Tibial artery (tissue), 4 donors: ENCODE data around the gene METTL21C.

Source experiments
- DNase-seq, 2 donors: peaks; one replicate each; pipeline ENCODE4 v3.0.0-alpha.2; 2019
- H3K27ac ChIP-seq, 2 donors: fragments of 200-600 bp; sonication (generic) in 1 of 2; 1 replicate in 1 of 2; 2 replicates in 1 of 2; pipeline ENCODE4 v1.5.1; 2018 to 2019; ENCODE audit warnings: mild to moderate bottlenecking in 1 of 2
- H3K27me3 ChIP-seq, 2 donors: fragments of 200-600 bp; sonication (generic) in 1 of 2; one replicate each; pipeline versions ENCODE4 v1.5.1 to v1.6.0; 2016 to 2019
- H3K36me3 ChIP-seq, 3 donors: fragments of 200-600 bp; sonication (generic) in 2 of 3; one replicate each; pipeline ENCODE4 v1.5.1; 2016 to 2019; ENCODE audit warnings: mild to moderate bottlenecking in 2 of 3
- H3K4me1 ChIP-seq, 4 donors: fragments of 200-600 bp; sonication (generic) in 2 of 4; 1 replicate in 3 of 4; 2 replicates in 1 of 4; pipeline ENCODE4 v1.5.1; 2016 to 2019
- H3K4me3 ChIP-seq, 2 donors: fragments of 200-600 bp; sonication (generic) in 1 of 2; 1 replicate in 1 of 2; 2 replicates in 1 of 2; pipeline ENCODE4 v1.5.1; 2018 to 2019; ENCODE audit warnings: mild to moderate bottlenecking in 2 of 2
- H3K9me3 ChIP-seq, 3 donors: fragments of 200-600 bp; sonication (generic) in 1 of 3; one replicate each; pipeline ENCODE4 v1.5.1; 2016 to 2019
- CTCF ChIP-seq, 2 experiments: fragments of 200-600 bp in 1 of 2; fragments of 450-650 bp in 1 of 2; IDR thresholded peaks; one replicate each; pipeline ENCODE4 v1.5.1; 2017 to 2019; ENCODE audit warnings: antibody characterized with exemption in 2 of 2, mild to moderate bottlenecking in 1 of 2, moderate library complexity in 1 of 2
- intact Hi-C: fragments of 100-400 bp; cut with DNase I; formaldehyde crosslinking; loops from one replicate; pipeline ENCODE4 v1.15.0; 2023; ENCODE audit warnings: low total_unique reads

The METTL21C gene

GRCh38 chr13:102654756-102655155, 40.1 kb downstream of the METTL21C start:
- Histone ChIP-seq H3K4me3 (no peak overlapping the region), H3K36me3 (peaks cover 16 to 35% (median 27%) of the 10 kb centered on the region in 3 donors), H3K27ac (no peak overlapping the region), H3K4me1 (peaks cover 0 to 23% (median 4%) of the 10 kb centered on the region in 4 donors), H3K9me3 (no peaks in the 10 kb centered on the region), H3K27me3 (no peaks in the 10 kb centered on the region)
- DNase-seq = no peak
- TF ChIP-seq CTCF (IDR thresholded peaks at IDR 0.05) = no peak
- intact Hi-C loops = loop anchor here (10.0 kb wide), 1 partner anchor 140 kb away; the partner anchor contains the start of genes BIVM and POGLUT2

GRCh38 chr13:102651892-102652291, 43.0 kb downstream of the METTL21C start:
- Histone ChIP-seq H3K4me3 (no peak overlapping the region), H3K4me1 (peaks cover 0 to 23% (median 4%) of the 10 kb centered on the region in 4 donors), H3K27me3 (no peaks in the 10 kb centered on the region), H3K9me3 (no peaks in the 10 kb centered on the region), H3K27ac (peak overlapping the region; percentile 51 to 52), H3K36me3 (peaks cover 13 to 34% (median 32%) of the 10 kb centered on the region in 3 donors)
- intact Hi-C loops = loop anchor here (10.0 kb wide), 1 partner anchor 143 kb away; the partner anchor contains the start of genes BIVM and POGLUT2
- no peak for TF ChIP-seq CTCF (IDR thresholded peaks at IDR 0.05)
- peak; percentile 25 to 83 for DNase-seq

- DNase-seq = no peak
- no peak for TF ChIP-seq CTCF (IDR thresholded peaks at IDR 0.05)
- intact Hi-C loops = loop anchor here (10.0 kb wide), 1 partner anchor 143 kb away; the partner anchor contains the start of genes BIVM and POGLUT2
- H3K4me3 ChIP-seq = no peak overlapping the region
- peaks cover 0 to 23% (median 4%) of the 10 kb centered on the region in 4 donors for H3K4me1 ChIP-seq
- H3K27me3 ChIP-seq = no peaks in the 10 kb centered on the region
- peaks cover 16 to 39% (median 31%) of the 10 kb centered on the region in 3 donors for H3K36me3 ChIP-seq
- H3K9me3 ChIP-seq = no peaks in the 10 kb centered on the region
- peak overlapping the region; percentile 51 to 52 for H3K27ac ChIP-seq
These were observed 43.5 kb downstream of the METTL21C start for GRCh38 chr13:102651392-102651791.

GRCh38 chr13:102650444-102650843, 44.4 kb downstream of the METTL21C start:
- intact Hi-C loops = loop anchor here (10.0 kb wide), 1 partner anchor 144 kb away; the partner anchor contains the start of genes BIVM and POGLUT2
- H3K27me3 ChIP-seq = no peaks in the 10 kb centered on the region
- H3K27ac ChIP-seq = peak overlapping the region; percentile 4 to 52
- no peaks in the 10 kb centered on the region for H3K9me3 ChIP-seq
- TF ChIP-seq CTCF (IDR thresholded peaks at IDR 0.05) = no peak
- peaks cover 0 to 23% (median 4%) of the 10 kb centered on the region in 4 donors for H3K4me1 ChIP-seq
- peaks cover 18 to 47% (median 31%) of the 10 kb centered on the region in 3 donors for H3K36me3 ChIP-seq
- no peak for DNase-seq
- no peak overlapping the region for H3K4me3 ChIP-seq

GRCh38 chr13:102648046-102648445, 46.8 kb downstream of the METTL21C start:
- Histone ChIP-seq H3K36me3 (peaks cover 25 to 59% (median 31%) of the 10 kb centered on the region in 3 donors), H3K9me3 (no peaks in the 10 kb centered on the region), H3K27me3 (no peaks in the 10 kb centered on the region), H3K4me3 (no peak overlapping the region), H3K27ac (no peak overlapping the region), H3K4me1 (peaks cover 0 to 23% (median 4%) of the 10 kb centered on the region in 4 donors)
- no peak for DNase-seq
- intact Hi-C loops = loop anchor here (5.0 kb wide), 1 partner anchor 51 kb away; the partner anchor contains the start of gene TPP2
- no peak for TF ChIP-seq CTCF (IDR thresholded peaks at IDR 0.05)
